ENCODE data around the gene LOXL1. TPM values are rescaled to one million over a fixed set of nuclear protein-coding genes. Genes with fewer than 3 reads are reported as not detected.
A peak's percentile ranks its signal among the peaks of the same experiment; 100 is the strongest.

The LOXL1 gene
- total RNA-seq, 1 experiment from 2014 or later, result 11.8 TPM

GRCh38 chr15:73908030-73908821, 18.0 kb upstream of the LOXL1 start:
- H3K36me3 ChIP-seq (replicated peaks; ENCODE audit: control insufficient read depth, insufficient read depth, low read length), result no peaks in the 10 kb centered on the region; the same call in 1 of the 2 replicates
- no peaks in the 10 kb centered on the region for H3K27me3 ChIP-seq (ENCODE audit: control insufficient read depth, insufficient read depth, low read length)
- DNase-seq, result peak; percentile 89
- no peak overlapping the region for H3K4me3 ChIP-seq (ENCODE audit: insufficient read depth, low read depth, low read length)

DNA sequence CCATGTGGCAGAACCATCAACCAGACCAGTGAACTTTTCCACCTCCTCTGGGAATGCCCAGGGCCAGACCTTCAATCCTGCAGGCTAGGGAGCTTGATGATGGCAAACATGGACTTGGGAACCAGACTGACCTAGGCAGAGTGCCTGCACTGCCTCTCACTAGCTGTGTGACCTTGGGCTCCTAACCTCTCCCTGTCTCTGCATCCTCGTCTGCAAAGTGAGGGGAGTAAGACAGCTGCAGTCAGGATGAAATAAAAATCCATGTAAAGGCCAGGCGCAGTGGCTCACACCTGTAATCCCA, 17.5 kb upstream of the LOXL1 start:
- no peak overlapping the region for H3K4me3 ChIP-seq (ENCODE audit: insufficient read depth, low read depth, low read length)
- no peaks in the 10 kb centered on the region; the same call in 1 of the 2 replicates for H3K36me3 ChIP-seq (replicated peaks; ENCODE audit: control insufficient read depth, insufficient read depth, low read length)
- H3K27me3 ChIP-seq (ENCODE audit: control insufficient read depth, insufficient read depth, low read length), result no peaks in the 10 kb centered on the region
- DNase-seq, result no peak

DNA sequence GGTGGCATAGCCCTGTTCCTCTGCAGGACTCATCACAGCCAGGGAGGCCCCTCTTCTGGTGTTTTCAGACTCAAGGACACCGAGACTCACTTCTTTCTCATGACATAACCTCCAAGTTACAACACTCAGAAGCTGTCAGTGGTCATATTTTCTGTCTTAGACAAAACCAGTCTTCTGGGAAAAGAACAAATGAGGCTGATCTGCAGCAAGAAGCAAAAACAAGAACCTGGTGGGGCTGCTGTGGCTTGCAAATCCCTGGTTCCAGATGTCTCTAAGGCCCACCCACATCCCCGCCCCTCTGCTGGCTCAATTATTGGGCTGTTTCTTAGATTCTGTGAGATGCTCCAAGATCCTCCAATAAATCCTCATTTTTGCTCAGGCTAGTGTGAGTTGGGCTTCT, 16.6 kb upstream of the LOXL1 start:
- Histone ChIP-seq H3K36me3 (replicated peaks; ENCODE audit: control insufficient read depth, insufficient read depth, low read length) (no peaks in the 10 kb centered on the region; the same call in 1 of the 2 replicates), H3K27me3 (ENCODE audit: control insufficient read depth, insufficient read depth, low read length) (no peaks in the 10 kb centered on the region), H3K4me3 (ENCODE audit: insufficient read depth, low read depth, low read length) (no peak overlapping the region)
- DNase-seq, result no peak

DNA sequence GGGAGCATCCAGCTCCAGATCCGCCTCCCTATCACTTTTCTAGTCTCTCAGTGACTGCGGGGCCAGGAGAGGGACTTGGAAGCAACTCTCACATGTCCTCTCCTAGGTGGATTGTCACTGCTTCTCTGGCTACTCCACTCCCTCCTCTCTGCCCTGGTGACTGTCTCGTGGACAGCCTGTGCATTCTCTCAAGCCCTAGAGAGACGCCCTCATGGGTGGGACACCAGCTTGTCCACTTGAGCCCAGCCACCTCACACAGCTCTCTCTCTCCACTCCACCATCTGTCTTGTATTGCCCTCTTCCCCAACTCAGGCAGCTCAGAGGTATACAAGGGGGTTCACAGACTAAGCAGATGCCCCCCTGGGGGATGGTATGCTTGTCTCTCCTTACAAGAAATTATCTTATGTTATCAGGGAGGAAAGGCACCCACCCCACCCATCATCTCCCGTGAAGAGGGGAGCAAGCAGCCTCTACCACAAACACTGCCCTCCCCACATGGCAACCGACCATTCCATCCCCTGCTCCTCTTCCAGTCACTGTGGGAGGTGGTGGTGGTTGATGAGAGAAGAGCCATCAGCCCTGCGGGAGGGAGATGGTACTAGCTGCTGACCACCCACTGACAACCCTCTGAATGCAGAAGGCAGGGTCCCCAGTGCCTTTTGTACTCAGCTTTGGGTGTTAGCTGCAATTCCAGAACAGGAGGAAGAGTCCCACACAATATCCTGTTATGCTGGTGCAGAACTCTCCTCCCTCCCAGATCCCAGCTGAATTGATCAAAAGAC, 15.5 kb upstream of the LOXL1 start:
- no peak overlapping the region for H3K4me3 ChIP-seq (ENCODE audit: insufficient read depth, low read depth, low read length)
- no peaks in the 10 kb centered on the region for H3K27me3 ChIP-seq (ENCODE audit: control insufficient read depth, insufficient read depth, low read length)
- DNase-seq, result no peak
- H3K36me3 ChIP-seq (replicated peaks; ENCODE audit: control insufficient read depth, insufficient read depth, low read length), result no peaks in the 10 kb centered on the region; the same call in 1 of the 2 replicates

- no peaks in the 10 kb centered on the region for H3K27me3 ChIP-seq (ENCODE audit: control insufficient read depth, insufficient read depth, low read length)
- no peak overlapping the region for H3K4me3 ChIP-seq (ENCODE audit: insufficient read depth, low read depth, low read length)
- no peaks in the 10 kb centered on the region for H3K36me3 ChIP-seq (replicated peaks; ENCODE audit: control insufficient read depth, insufficient read depth, low read length)
- DNase-seq, result no peak
Observed at GRCh38 chr15:73912030-73912596, 14.1 kb upstream of the LOXL1 start.

DNA sequence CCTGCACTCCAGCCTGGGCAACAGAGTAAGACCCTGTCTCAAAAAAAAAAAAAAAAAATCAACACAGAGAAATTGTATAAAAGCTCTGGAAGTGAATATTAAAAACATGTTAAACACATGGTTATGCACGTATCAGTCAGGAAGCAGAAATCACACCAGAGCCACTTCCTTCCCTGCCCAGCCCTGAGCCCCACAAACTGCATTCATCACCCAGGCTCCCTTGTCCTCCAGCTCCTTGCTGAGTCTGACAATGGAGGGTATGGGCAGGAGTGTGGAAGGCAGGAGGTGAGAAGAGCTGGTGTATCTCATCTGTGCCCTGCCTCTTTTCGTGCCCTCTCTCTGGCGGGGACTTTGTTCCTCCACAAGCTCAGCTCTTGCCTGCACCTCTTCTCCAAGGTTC, 12.1 kb upstream of the LOXL1 start:
- DNase-seq, result no peak
- Histone ChIP-seq H3K36me3 (replicated peaks; ENCODE audit: control insufficient read depth, insufficient read depth, low read length) (peaks cover 2% of the 10 kb centered on the region), H3K4me3 (ENCODE audit: insufficient read depth, low read depth, low read length) (no peak overlapping the region), H3K27me3 (ENCODE audit: control insufficient read depth, insufficient read depth, low read length) (no peaks in the 10 kb centered on the region)

DNA sequence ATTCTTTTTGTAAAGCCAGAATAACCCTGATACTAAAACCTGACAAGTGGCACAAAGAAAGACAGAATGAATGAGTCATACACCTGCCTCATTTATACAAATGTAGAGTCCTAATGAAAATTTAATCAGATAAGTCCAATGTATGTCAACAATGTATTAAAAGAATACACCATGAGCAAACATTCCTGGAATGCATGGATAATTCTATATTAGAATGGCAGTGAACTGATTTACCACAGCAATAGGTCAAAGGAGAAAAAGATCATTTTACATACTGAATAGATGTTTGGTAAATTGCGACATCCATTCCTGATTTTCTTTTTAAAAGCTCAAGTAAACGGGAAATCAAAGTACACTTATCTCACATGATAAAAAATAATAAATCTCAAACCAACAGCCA, 11.2 kb upstream of the LOXL1 start:
- Histone ChIP-seq H3K36me3 (replicated peaks; ENCODE audit: control insufficient read depth, insufficient read depth, low read length) (peaks cover 2% of the 10 kb centered on the region), H3K4me3 (ENCODE audit: insufficient read depth, low read depth, low read length) (no peak overlapping the region), H3K27me3 (ENCODE audit: control insufficient read depth, insufficient read depth, low read length) (no peaks in the 10 kb centered on the region)
- DNase-seq, result no peak

DNA sequence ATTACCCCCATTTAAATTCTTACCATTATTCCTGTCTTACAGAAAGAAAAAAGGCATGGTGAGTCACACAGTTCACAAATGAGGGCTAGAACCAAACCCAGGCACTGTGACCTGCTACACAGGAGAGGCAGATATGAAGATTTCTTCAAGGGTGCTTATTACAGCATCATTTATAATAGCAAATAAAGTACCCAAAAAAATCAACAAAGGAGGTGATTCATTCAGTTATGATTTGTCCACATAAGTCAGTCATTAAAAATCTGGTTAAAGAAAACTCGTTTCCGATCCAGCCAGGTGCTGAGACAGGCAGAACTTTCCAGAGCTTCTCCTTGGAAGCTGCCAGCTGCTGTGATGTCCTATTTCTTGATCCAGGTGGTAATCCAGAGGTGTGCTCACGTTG, 7.5 kb upstream of the LOXL1 start:
- Histone ChIP-seq H3K4me3 (ENCODE audit: insufficient read depth, low read depth, low read length) (no peak overlapping the region), H3K27me3 (ENCODE audit: control insufficient read depth, insufficient read depth, low read length) (no peaks in the 10 kb centered on the region; the same call in 1 of the 2 replicates), H3K36me3 (replicated peaks; ENCODE audit: control insufficient read depth, insufficient read depth, low read length) (peaks cover 2% of the 10 kb centered on the region)
- DNase-seq, result no peak

- Histone ChIP-seq H3K4me3 (ENCODE audit: insufficient read depth, low read depth, low read length) (no peak overlapping the region), H3K27me3 (ENCODE audit: control insufficient read depth, insufficient read depth, low read length) (no peaks in the 10 kb centered on the region; the same call in 1 of the 2 replicates), H3K36me3 (replicated peaks; ENCODE audit: control insufficient read depth, insufficient read depth, low read length) (peaks cover 2% of the 10 kb centered on the region)
- DNase-seq, result no peak
Observed at GRCh38 chr15:73919706-73920105, 6.6 kb upstream of the LOXL1 start.

DNA sequence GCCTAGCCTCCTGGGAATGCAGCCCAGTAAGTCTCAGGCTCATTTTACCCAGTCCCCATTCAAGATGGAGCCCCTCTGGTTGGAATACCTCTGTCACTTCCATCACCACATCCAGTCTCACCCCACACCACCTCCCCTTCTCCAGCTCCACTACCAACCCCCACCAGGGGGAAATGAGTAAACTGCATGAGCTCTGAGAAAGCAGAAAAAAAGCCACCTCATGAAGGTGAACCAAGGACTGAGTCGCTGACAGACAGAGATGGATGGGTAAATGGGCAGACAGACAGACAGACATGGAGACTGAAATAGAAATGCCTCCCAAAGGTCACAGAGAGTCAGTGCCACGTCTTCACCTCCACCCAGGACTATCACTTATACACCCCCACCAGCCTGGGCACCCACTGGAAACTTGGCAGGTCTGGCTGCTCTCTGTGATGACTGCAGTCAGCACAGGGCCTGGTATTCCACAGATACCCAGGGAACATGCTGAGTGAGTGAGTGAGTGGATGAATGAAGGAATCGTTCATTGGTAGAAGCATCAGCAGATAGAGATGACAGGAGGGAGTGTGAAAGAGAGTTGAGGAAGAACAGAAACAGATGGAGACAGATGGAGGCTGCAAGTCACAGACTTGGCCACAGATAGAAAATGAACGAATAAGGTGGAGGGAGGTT, 4.9 kb upstream of the LOXL1 start:
- Histone ChIP-seq H3K4me3 (ENCODE audit: insufficient read depth, low read depth, low read length) (no peak overlapping the region), H3K27me3 (ENCODE audit: control insufficient read depth, insufficient read depth, low read length) (no peaks in the 10 kb centered on the region; the same call in none of the 2 replicates), H3K36me3 (replicated peaks; ENCODE audit: control insufficient read depth, insufficient read depth, low read length) (peaks cover 2% of the 10 kb centered on the region)
- DNase-seq, result no peak

GRCh38 chr15:73922186-73923151, 3.8 kb upstream of the LOXL1 start:
- Histone ChIP-seq H3K36me3 (replicated peaks; ENCODE audit: control insufficient read depth, insufficient read depth, low read length) (peaks cover 2% of the 10 kb centered on the region), H3K4me3 (ENCODE audit: insufficient read depth, low read depth, low read length) (peak overlapping the region; percentile 9; the same call in 1 of the 2 replicates), H3K27me3 (ENCODE audit: control insufficient read depth, insufficient read depth, low read length) (peaks cover 6% of the 10 kb centered on the region)
- DNase-seq, result peak; percentile 93

GRCh38 chr15:73923156-73923487, 3.1 kb upstream of the LOXL1 start:
- H3K36me3 ChIP-seq (replicated peaks; ENCODE audit: control insufficient read depth, insufficient read depth, low read length), result peaks cover 2% of the 10 kb centered on the region
- DNase-seq, result no peak
- peaks cover 6% of the 10 kb centered on the region for H3K27me3 ChIP-seq (ENCODE audit: control insufficient read depth, insufficient read depth, low read length)
- H3K4me3 ChIP-seq (ENCODE audit: insufficient read depth, low read depth, low read length), result no peak overlapping the region

GRCh38 chr15:73923488-73924164, 2.6 kb upstream of the LOXL1 start:
- DNase-seq, result no peak
- H3K36me3 ChIP-seq (replicated peaks; ENCODE audit: control insufficient read depth, insufficient read depth, low read length), result peaks cover 2% of the 10 kb centered on the region
- H3K27me3 ChIP-seq (ENCODE audit: control insufficient read depth, insufficient read depth, low read length), result peaks cover 6% of the 10 kb centered on the region
- H3K4me3 ChIP-seq (ENCODE audit: insufficient read depth, low read depth, low read length), result no peak overlapping the region

Data from H7 (cell line).